Measurements from ENCODE around the gene KRTAP17-1.

KRTAP17-1 gene

DNA sequence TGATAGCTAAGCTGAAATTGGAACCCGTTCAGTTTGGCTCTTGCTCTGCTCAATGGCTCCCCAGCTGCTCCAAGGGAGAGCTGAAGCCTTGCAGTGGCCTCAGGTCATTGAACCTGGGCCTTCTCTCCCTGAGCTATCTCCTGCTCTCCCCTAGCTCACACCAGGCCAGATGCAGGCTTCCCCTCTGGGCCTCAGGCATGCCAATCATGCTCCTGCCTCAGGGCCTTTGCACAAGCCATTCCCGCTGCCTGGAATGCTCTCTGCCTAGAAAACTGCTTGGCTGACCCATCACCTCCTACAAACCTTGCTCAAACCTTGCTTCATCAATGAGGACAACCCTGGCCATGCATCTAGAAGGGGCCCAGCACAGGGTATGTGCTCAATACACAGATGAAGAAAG is 16.7 kb upstream of the KRTAP17-1 start:
- DNase-seq, result no peak

DNA sequence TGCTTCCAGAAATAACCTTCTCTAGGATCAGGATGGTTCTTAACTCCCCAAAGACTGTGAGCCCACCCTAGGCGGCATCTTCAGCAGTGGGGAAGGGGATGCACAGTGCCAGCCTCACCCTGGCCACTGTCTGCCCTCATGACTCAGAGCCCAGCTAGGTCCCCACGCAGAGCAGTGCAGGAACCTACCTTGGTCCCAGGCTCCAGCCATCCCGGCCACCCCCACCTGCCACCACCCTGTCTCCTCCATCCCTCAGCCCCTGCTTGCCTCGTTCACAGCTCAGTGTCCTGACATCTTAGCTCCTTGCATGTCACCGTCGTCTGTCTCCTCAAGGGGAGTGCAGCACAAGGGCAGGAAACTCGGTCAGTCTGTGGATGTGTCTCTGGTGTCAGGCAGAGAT is 16.1 kb upstream of the KRTAP17-1 start:
- no peak for DNase-seq

DNA sequence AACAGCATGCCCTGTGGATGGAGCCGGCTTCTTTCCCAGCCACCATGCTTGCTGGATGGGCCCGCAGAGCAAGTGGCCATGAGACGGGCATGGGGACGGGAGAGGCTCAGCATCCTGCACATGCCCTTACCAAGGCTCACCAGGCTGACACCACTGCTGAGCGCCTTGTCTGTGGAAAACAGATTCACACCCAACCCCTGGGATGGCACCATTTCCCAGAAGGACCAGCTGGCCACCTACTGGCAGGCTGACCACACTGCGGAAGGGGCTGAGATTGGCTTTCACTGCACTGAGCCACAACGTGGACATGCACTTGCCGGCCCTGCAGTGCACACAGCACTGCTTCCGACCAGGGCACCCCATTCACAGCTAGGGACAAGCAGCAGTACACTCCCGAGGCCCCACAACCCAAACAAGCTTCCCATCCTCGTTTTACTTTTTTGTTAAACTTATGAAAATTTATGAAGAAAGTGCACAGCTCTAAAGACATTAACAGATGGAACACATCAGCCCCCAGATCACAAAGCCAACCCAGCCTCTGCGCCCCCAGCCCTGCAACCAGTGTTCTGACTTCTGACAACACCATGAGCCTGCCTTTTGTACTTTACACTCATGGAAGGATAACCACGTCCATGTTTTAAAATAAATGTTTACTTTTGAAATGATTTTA is 13.9 kb upstream of the KRTAP17-1 start:
- DNase-seq, result no peak

DNA sequence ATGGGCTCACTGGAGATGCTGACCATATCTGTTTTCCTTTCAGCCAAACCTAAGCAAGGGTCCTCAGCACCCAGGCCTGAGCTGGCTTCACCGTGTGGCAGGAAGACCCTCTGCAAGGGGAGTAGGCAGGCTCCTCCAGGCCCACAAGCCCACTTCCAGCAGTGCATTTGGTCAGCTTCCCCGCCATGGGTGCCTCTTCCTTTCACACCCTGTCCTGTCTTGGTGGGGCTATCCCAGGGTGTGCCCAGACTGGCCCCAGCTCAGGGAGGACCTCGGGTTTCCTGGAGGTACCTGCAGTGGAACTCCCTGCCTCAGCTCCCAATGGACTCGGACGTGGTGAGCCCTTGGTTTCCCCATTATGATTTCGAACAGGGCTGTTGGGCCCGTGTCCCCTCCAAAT is 12.7 kb upstream of the KRTAP17-1 start:
- DNase-seq, result no peak

DNA sequence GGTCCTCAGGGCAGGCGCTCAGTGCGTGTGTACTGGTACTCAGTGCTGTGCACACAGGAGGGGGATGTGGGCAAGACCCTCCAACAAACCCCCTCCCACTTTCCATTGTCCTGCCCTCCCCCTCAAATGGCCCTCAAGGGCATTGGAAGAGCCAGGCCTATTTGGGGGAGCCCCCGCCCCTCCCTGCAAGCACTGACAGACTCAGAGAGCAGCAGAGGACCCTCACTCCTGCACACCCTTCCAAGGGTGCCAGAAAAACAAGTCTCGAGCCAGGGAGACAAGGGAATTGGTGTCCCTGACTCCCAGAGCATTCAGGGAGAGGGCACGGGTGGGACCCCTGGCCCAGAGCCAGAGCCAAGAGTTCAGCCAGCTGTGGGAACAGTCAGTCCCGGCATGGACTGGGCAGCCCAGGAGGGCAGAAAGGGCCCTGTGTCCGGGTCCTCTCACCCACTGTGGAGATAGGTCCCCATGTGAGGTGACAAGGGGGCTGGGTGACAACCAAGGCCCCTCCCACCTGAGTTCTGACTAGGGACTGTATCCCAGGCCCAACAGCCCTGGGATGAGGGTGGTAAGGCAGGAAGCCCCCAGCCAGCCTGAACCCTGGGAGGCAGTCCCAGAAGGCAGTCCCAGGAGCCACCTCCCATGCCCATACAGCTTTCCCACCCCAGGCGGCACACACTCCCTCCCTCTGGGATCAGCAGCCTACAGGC is 12.1 kb upstream of the KRTAP17-1 start:
- no peak for DNase-seq

DNA sequence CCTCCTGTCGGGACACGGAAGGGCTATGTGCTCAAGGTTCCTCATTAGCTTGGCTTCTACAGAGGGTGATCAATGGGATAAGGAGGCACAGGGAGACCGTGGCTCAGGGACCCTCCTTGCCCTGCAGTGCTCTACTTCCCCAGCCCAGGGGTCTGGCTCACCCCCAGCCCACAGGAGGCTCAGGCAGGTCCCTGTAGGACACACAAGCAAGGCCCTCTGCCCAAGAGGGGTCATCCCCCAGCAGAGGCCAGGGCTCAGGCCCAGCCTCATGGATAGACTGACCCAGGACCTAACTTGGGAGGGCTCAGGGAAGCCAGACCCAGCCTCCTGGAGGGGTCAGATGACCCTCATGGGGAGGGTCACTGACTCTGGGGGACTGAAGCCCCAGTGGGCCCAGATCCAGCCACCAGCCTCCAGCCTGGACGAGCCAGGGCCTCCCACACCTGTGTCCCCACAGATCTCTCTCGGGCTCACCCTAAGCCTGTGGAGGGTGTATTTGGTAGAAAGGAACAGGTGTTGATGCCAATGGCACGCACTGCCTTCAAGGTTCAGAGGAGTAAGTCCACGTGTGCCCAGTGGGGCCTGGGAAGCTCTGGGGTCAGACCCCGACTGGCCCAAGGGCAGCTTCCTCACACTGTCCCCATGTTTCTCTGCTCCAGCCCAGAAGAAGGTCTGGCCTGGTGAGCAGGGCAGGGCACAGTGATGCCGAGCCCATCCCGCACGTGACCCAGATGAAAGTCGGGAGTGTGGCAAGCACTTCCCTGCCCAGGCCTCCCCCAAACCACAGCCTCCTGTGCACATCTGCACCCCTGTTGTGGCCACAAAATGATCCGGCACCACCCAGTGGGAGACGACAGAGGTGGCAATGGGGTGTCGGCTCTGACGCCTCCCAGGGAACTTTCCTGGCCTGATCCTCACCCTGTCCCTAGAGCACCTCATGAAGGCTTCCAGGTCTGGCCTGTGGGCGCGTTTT is 10.9 kb upstream of the KRTAP17-1 start:
- no peak for DNase-seq

DNA sequence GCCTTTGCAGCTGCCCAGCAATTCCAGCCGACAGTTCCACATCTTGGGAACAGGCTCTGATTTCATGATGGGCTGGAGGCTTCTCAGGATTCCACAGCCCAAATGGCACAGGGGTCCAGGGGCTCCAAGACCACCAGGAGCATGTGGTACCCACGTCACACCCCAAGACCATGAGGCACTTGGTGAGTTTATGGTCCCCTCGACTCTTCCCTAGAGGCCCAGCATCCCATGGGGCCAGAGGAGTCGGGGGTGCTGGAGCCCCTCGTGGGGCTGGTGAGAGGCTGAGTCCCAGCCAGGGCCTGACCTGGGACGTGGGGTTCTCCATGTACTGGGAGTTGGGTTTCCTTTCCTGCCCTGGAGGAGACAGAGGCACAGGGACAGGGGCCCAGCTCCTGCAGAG is 10.1 kb upstream of the KRTAP17-1 start:
- no peak for DNase-seq

DNA sequence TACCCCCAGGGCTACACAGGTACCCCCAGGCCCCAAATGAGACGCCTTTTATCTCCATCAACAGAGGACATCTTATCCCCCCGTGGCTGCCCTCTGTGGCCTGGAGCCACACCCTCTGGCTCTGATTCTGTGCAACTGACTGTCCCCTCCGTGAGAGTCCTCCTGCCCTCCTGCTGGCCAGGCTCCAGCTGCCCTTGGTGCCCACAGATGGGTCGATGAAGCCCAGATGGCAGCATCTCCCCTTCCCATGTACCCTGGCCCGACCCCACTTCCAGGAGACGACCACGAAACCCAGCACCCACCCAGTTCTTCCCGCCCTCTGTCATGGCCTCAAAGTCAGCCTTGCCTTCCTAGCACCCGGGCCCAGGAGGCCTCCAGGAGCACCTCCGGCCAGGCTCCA is 9.6 kb upstream of the KRTAP17-1 start:
- DNase-seq, result no peak

DNA sequence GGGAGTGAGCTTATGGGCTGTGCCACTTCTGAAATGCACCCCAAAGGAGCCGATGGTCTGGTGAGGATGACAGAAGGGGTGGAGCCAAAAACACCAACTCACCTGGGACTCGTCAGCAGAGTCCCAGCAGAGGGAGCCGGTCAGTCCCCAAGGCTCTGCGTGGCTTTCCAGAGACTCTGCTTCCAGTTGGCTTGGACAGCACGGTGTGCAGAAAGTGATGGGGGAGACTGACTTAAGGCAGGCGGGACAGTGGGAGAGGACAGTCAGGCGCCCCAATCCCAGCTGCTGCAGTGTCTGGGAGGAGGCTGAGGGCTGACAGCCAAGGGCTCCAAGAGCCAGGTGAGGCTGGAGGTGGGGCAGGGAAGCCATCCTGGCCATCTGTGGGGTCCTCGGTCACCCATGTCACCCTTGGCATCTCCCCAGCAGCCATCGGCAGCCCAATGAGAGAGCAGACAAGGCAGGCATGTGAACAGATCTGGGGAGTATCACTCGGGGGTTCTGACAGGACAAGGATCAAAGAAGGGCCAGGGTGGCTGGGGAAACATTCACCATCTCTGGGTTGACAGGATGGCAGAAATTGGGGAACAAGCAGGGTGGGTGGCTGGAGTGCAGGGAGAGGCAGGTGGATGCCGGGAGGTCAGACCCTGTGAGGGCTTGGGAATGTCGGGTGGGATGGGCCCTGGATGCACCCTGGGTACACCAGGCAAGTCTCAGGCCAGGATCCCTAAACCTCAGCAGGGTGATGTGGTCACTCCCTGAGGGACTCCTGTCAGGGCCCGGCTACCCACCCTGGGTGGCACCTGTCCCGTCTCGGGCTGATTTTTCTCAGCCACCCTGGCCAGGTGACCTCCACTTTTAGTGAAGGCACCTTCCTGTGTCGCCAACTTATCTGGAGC is 8.9 kb upstream of the KRTAP17-1 start:
- DNase-seq, result no peak

DNA sequence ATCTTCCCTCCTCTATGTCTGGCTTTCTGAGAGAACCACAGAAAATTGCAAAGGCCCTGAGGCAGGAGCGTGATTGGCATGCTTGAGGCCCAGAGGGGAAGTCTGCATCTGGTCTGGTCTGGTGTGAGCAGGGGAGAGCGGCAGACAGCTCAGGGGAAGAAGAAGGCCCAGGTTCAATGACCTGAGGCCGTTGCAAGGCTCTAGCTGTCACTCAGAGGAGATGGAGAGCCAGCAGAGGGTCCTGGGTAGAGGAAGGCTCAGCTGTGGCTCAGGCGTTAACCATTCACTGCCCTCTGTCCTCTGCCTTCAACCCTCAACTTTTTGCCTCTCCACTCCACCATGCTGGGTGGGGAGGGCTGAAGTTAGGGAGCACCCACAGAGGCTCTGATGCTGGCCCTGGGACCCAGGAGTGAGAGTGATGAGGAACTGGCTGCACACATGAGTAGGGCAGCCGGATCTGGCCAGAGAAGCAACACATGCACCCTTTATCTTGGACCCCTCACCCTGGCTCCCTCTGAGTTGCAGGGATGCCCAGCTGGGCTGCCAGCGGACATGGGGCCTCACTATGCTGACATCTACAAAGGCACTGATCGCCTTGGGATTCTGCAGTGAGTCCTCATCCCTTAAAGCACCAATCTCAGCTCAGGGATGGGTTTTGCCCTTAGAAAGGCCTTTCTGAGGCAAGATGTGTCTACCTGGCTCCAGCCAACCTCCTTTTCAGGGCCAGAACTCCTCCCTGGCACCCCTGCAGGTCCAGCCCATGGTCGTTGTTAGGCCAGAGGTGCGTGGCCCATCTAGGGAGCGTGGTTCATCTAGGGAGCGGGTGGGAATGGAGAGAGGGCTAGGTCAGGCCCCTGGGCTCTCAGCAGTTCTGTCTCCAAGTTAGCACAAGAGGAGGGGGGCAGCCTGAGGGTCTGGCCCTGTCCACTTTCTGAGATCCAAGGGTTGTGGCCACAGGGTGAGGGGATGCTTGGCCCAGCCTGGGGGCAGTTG is 7.7 kb upstream of the KRTAP17-1 start:
- no peak for DNase-seq

DNA sequence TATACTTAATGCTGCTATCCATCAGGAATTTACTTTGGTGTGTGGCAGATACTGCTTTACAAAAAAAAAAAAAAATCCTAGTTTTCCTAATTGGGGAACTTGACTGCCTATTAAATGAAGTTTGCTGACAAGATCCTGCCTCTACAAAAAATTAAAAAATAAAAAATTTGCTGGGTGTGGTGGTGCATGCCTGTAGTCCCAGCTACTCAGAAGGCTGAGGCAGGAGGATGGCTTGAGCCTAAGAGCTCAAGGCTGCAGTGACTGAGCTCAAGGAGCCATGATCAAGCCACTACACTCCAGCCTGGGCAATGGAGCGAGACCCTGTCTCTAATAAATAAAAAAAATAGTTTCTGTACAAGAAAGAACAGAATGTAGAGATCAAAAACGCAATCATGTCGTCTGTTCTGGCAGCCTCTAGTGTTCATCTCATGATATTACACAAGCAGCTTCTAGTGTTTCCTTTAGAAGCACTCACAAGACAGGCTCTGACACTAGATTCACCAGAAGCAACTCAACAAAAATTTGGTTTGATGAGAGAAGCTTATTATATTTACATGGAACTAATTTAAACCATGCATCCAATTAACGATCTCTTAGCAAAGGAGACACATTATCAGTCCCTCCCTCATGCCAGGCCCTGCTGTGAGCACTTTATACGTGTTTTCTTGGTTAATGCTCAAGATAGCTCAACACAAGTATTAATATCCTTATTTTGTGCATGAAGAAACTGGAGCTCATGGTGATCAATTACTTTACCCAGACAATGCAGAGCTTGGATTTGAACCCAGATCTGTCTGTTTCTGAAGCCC is 6.8 kb upstream of the KRTAP17-1 start:
- no peak for DNase-seq

DNA sequence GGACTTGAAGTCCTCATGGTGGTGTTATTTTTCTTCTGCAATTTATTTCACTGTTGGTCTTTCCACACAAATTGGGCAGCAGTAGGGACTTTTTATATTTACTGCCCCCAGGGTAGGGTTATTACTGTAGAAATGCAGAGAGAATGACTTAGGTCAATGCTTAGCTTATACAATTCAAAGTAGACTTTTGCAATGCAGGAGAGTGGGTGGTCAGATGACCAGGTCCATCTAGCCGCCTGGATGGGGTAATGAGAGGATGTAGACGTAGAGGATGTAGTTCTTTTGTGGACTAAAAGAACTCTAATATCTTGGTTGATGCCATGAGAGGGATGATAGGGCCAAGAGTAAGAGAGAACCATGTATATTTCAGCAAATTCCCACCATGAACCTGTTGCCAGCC is 2.7 kb upstream of the KRTAP17-1 start:
- DNase-seq, result no peak

DNA sequence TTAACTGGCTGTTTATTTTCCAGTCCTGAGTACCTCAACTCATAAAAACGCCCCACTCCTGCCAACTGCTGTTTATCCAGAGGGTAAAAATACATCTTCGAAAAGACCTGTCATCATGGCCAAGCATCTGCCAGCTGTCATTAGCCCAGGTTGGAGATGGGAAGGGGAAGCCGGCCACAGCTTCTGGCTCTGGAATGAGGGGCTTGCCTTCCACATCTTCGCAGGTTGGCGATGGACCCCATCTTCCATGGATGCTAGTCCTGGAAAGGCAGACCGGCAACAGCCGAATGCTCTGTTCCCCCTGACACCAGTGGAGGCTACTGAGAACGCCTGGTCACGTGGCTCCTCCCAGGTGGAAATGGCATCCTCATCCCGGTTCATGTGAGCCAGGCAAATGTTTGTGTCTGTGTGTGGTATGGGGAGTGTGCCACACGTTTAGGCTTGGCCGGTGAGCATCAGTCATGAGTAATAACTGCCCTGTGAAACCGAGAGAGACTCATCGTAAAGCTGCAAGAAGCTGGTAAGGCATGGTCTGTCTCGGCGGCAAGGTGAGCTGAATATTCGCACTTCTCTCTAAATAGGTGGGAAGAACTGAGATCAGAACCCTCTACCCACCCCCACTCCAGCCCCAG is 420 bp upstream of the KRTAP17-1 start:
- DNase-seq, result no peak

DNA sequence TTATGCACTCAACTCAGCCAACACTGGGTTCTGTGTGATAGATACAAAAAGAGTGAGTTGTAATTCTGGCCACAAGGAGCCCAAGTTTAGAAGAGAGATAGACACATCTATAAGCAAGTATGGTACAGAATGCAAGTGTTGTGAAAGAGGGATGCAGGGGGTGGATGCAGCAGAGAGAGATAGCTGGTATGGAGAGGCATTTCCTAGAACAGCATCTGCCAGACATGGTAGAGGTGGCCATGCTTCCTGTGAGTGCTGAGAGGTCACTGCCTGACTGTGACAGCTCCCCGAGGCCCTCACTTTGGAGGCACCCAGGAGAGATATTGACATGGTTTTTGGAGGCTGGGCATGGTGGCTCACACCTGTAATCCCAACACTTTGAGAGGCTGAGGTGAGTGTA is 4.4 kb downstream of the KRTAP17-1 start:
- DNase-seq, result no peak

DNA sequence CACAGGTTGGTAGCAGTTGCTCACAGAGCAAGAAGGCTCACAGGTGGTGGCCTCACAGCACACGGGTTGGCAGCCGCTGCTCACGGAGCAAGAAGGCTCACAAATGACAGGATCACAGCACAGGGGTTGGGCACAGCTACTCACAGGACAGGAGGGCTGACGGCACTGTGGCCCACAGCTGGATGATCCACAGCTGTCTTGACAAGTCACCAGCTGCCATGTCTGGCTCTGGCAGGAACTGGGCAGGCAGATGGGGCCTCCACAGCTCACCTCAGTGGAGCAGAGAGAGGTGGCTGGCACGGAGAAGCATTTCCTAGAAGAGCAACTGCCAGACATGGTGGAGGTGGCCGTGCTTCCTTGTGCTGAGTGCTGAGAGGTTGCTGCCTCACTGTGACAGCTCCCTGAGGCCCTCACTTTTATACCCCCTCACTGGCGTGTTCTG is 6.6 kb downstream of the KRTAP17-1 start, which contains the start of gene KRTAP16-1:
Gene KRTAP16-1 (minus strand): TSS at position 392 of the 442 bp plus-strand sequence. CDS start 56 bp downstream, at position 336.
- DNase-seq, result peak in 1 of 2 experiments; percentile 21

DNA sequence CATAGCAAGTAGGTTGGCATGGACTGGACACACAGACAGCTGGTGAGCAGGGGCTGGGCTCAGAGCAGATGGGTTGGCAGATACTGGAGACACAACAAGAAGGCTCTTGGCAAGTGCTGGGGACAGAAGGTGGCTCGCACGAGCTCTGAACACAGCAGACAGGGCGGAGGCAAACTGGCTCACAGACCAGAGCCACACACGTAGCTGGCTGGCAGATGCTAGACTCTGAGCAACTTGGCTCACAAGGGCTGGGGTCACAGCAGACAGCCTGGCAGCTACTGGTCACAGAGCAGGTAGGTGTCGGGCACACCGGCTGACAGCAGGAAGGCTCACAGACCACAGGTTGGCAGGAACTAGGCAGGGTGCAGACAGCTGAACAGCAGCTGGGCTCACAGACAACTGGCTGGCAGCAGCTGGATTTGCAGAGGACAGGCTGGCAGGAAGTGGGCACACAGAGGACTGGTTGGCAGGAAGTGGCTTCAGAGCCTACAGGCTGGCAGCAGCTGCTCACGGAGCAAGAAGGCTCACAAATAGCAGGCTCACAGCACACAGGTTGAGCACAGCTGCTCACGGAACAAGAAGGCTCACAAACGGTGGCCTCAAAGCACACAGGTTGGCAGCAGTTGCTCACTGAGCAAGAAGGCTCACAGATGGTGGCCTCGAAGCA is 7.1 kb downstream of the KRTAP17-1 start:
- peak; percentile 25 to 63 for DNase-seq

DNA sequence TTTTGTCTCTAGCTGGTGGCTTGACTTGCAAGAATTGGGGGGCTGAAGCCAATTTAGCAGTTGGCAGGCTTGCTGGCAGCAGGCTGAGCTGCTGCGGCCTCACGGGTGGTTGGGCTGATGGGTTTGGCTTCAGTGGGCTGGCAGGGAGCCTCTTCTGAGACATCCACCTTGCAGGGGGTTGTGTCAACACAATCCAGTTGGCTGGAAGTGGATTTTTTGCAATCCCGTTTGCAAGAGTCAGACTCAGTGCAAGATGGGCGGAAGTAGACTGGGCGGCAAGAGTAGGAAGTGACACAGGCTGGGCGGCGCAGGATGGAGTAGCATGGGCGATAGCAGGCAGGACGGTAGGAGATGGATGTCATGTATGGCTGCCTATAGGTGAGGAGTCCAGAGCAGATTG is 7.9 kb downstream of the KRTAP17-1 start:
- no peak for DNase-seq

DNA sequence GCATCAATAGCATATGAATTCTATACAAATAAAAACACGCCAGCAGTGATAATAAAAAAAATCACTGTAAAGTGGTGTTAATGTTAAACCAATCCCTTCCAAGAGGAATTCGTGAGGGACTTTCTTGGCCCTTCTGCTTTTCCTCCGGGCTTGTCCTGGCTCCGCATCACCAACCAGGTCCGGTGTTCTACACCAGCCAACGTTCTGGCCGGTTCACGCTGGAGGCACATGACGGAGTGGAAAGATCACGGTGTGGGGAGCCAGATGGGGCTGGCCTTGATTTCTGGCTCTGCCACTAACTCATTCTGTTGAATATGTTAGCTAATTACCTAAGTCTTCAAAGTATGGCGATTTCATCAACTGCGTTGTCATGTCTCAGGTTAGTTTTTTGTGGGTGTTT is 11.4 kb downstream of the KRTAP17-1 start:
- DNase-seq, result no peak

DNA sequence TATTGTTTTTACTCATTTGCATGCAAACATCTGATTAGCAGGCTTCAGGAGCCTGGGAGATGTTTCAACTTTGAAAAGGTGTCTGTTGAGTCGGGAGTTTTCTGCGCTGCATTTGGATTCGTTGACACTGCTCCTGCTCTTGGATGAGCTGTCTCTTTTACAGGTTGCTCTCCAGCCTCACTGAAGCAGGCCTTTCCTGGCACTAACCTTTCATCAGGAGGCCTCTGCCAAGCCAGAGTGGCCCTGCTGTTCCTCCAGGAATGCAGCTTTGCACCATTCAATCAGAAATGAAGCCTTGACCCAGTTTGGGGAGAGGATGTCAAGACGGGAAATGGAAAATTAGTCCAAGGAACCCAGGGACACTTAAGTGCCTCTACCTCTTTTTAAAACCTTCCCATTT is 12.5 kb downstream of the KRTAP17-1 start:
- no peak for DNase-seq

Data from stimulated activated CD4-positive, alpha-beta T cell treated with anti-CD3 and anti-CD28 coated beads, Interleukin-4, amount 100 ng/mL, for 4 hours (primary cell).